Effector CD4-positive, alpha-beta T cell (primary cell): Measurements from ENCODE around the gene RSBN1L.
"Not testable (repeated sequence)": the region's sequence is repeated elsewhere in the genome, so short reads cannot be mapped to it uniquely, and the experiment has no call there.

ENCODE experiments used
- DNase-seq: peaks from one replicate; pipeline ENCODE4 v3.0.0-alpha.2; 2020

RSBN1L gene

DNA sequence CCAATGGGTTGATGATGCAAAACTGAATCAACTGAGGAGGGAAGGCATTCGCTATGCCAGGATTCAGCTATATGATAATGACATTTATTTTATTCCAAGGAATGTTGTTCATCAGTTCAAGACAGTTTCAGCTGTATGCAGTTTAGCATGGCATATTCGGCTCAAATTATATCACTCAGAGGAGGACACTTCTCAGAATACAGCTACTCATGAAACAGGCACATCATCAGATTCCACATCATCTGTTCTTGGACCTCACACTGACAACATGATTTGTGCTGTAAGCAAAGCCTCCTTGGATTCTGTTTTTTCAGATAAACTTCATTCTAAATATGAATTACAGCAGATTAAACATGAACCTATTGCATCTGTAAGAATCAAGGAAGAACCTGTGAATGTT lies 82.3 kb downstream of the RSBN1L start:
- DNase-seq, result no peak

DNA sequence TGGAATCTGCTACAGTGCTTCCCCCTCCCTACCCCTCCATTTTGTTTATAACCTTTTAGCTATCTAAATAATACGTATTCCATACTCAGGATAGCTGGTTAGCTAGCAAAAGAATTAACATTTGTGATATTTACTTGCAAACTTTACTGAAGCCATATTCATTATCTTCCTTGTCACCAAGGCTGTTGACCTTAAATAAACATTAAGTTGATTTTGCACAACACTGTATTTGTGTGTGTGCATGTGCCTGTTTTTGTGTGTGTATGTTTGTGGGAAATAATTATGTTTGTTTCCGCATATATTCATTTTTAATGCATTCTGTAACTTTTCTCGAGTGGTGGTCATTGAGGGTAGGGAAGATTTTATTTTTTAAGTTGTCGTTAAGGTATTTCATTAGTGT lies 86.1 kb downstream of the RSBN1L start:
- no peak for DNase-seq

DNA sequence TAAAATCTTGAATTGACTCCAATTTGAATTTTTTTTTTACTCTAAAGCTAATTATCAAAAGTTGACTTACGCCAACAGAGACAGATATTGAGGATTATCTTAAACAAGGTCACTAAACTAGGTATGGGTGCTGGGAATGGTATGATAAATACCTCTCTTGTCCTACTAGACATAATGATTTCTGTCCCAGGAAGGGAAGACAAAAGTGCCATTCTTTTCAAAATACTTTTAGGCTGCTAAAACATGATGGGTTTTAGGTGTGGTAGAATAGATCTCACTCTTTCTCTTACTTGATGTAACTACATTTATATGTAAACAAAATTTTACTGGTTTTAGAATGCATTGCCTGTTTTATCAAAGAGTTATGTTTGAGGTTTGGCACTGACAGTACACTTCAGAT lies 86.9 kb downstream of the RSBN1L start:
- DNase-seq, result no peak

DNA sequence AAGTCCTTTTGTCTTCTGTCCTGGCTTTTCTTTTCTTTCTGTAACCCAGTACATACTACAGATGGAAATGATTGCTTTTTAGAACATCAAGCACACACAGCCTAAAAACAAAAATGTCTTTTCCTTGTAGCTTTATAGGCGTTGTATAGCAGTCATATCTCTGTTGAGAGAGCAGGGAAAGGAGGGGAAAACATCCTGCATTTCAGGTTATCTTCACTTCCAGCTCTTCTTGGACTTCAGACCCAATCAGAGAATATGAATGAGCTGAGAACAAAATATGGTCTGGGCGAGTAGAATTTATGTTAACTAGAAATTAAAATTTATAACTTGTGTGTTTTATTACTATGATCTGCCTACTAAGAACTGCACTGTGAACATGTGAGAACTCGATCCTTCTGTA lies 87.3 kb downstream of the RSBN1L start:
- no peak for DNase-seq

DNA sequence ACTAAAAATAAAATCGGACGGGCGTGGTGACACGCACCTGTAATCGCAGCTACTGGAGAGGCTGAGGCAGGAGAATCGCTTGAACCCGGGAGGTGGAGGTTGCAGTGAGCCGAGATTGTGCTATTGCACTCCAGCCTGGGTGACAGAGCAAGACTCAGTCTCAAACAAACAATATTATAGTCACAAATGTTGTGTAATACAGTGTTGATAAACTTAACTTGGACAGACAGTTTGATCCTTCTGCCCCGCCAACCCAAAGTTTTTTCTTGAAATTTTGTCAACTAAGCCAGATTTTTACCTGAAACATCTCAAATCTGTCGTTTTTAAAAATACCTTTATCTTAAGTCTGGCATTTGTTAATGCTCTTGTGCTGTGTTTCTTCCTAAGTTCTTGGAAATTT lies 88.2 kb downstream of the RSBN1L start:
- not testable (repeated sequence) for DNase-seq

DNA sequence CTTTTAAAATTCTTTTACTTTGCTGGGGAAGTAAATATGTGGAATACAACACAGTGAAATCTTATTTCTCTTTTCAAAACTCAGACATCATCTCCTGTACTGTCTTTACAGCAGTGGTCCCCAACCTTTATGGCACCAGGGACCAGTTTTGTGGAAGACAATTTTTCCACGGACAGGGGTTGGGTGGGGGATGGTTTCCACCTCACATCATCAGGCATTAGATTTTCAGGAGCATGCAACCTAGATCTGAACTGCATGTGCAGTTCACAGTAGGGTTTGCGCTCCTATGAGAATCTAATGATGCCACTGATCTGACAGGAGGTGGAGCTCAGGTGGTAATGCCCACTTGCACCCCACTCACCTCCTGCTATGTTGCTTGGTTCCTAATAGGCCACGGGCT lies 89.8 kb downstream of the RSBN1L start:
- no peak for DNase-seq

DNA sequence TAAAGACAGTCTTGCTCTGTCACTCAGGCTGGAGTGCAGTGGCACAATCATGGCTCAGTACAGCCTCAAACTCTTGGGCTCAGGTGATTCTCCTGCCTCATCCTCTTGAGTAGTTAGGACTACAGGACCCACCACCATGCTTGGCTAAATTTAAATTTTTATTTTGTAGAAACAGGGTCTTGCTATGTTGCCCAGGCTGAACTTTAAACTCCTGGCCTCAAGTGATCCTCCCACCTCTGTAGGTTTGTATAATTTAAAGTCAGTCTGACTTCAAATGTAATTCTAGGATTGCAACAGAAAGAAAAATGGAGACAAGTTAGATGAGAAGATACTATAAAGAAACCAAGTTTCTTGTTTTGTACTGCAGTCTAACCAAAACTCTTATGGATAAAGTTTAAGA lies 90.5 kb downstream of the RSBN1L start:
- DNase-seq, result no peak

DNA sequence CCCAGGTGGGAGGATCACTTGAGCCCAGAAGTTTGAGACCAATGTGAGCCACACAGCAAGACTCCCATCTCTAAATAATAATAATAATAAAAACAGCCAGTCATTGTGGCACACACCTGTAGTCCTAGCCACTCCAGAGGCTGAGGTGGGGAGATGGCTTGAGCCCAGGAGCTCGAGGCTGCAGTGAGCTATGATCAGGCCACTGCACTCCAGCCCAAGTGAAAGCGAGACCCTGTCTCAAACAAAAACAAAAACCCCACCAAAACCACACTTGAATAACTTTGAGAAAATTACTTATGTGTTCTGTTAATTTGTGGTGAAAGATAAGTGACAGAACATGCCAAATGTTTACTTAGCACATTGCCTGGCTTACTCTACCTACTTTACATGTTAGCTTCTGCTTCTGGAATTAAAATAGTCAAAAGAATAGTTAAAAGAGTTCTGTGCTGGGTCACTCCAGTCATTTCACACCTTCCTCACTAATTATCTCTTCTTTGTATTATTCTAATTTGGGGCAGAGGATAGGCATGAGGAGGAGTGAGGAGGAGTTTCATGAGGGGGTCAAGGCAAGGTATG lies 92.2 kb downstream of the RSBN1L start:
- DNase-seq, result no peak

DNA sequence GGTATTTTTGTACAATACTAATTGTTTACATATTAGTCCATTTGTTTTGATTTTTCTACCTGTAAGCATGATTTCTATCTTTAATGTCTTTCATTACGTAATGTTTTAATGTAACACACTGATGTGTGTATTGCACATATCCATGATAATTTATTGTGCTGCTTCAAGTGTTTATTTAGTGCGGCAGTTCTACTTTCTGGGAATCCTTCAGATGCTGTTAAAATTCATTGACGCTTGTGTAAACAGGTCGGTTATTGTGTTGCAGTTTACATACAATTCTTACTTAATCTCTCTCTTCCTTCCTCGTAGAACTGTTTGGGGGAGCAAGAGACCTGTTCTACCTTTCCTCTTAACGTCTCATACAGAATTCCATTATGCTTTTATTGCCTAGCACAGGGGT lies 95.1 kb downstream of the RSBN1L start:
- DNase-seq, result no peak

DNA sequence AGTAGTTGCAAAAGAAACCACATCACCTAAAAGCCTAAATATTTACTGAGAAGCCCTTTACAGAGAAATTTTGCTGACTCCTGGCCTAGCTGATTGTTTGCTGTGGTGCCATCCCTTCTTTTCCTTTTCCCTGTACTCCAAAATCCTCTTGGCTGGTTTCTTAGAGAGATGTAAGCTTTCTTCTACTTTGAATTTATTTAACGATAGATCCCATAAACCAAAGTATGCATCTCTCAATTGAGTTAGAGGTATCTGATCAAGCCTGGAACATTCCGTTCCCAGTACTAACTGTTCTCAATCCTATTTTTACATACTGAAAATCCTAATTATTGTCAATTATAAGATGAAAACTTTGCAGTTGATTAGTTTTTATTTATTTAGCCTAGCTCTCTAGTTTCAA lies 95.7 kb downstream of the RSBN1L start:
- no peak for DNase-seq

DNA sequence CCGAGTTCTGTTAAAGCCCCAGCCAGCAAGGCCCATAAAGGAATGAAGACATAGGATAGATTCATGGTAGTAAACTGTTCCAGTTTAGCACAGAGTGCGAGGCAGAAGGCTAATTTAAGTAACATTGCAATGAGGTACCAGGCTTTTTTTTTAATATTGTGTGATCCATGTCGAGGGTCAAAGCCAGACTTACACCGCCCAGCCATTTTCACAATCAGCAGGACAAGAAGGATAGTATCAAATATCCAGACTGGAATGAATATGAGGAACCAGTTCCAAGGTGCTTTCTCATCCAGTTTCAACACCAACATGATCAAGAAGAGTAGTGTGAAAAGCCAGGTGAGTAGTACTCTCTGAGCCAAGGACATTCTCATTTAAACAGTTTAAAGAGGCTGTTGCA lies 97.7 kb downstream of the RSBN1L start:
- no peak for DNase-seq

DNA sequence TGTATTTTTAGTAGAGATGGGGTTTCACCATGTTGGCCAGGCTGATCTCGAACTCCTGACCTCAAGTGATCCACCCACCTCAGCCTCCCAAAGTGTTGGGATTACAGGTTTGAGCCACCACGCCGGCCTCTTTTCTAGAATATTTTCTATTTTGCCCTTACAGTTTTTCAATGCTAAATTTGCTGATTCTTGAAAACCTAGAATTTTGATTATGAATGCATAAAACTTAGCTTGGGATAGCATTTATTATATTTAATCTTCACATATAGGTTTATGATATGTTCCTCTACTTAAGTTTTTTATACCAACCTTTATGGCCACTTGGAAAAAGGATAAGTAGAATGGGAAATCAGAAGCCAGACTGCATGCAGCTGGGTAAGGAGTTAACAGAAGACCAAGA lies 99.8 kb downstream of the RSBN1L start:
- no peak for DNase-seq

DNA sequence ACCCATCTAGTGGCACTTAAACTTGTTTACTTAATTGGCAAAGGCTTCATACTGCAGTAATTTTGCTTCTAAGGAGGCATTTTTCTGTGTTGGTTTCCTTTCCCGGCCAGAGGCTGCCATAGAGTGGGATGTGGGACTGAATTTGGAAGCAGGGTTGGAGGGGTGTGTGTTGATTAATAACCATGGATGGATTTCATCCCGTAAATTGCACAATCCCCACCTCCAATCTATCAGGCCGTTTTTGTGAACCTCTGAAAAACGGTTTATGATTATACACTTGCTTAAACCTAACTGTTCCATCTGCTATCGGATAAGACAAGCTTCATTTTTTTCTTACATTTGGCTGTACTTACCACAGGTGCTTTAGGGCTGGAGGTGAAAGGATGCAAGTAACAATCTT lies 100.7 kb downstream of the RSBN1L start:
- DNase-seq, result no peak

DNA sequence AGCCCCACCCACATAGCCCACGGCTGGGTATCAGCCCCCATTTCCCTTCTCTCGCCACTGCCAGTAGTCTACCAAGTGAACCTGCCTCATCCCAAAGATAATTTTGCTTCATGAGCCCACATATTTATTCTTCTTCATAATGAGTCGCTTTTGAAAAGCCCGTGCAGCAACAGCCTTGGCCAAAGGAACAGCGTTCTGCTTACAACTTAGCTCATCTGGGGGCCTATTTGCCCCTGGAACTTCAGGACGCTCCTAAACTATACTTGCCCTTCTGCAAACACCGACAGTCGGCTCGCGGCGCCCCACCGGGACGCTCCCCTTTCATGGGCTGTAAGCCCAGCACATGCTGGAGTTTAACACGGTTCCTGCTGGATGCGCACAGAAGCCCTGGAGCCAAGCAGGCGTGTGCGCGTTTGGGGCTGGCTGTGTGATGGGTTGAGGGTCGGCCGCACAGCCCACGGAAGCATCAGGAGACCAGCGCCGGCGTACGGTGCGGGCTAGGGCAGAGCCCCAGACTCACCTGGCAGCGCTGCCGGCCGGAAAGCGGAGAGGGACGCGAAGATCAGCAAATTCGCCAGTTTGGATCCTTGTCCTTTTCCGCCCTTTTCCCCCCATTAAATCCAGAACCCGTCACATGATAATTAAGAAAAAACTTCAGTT lies 101.6 kb downstream of the RSBN1L start:
- DNase-seq, result no peak

DNA sequence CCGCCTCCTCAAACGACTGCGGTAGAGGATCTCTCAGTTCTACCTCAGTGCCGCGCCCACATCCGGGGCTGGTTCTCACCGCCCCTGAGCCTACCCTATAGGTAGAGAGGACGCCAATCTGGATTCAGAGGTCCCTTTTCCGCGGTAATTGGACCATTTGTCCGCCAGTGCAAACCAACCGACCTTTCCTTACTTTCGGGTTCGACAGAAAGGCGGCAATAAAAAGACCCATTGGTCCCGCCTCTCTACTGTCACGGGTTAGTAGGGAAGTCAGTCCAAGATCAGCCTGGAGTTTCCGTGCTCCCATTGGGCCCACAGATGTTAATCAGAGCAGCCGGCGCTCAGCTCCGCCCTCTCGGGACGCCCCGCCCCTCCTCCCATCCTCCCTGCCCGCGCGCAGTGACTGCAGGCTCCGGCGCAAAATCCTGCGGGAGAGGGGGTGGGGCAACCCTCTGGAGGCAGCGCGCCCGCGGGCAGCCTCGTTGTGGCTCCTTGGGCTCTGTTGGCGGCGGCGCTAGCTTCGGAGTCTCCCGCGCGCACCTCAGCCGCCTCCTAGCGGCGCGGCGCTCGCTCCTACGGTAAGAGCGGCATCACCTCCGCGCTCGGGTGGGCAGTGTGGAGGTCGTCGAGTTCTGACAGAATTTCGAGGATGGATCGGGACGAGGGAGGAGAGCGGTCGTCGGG lies 102.3 kb downstream of the RSBN1L start, which contains the start of the genes PHTF2 and TMEM60:
PHTF2 (plus strand) TSS at position 380 of the 684 bp plus-strand sequence.
TMEM60 (minus strand) TSS at position 41 of the 684 bp plus-strand sequence. CDS start 4,061 bp downstream, outside the sequence.
- peak; percentile 93 for DNase-seq

DNA sequence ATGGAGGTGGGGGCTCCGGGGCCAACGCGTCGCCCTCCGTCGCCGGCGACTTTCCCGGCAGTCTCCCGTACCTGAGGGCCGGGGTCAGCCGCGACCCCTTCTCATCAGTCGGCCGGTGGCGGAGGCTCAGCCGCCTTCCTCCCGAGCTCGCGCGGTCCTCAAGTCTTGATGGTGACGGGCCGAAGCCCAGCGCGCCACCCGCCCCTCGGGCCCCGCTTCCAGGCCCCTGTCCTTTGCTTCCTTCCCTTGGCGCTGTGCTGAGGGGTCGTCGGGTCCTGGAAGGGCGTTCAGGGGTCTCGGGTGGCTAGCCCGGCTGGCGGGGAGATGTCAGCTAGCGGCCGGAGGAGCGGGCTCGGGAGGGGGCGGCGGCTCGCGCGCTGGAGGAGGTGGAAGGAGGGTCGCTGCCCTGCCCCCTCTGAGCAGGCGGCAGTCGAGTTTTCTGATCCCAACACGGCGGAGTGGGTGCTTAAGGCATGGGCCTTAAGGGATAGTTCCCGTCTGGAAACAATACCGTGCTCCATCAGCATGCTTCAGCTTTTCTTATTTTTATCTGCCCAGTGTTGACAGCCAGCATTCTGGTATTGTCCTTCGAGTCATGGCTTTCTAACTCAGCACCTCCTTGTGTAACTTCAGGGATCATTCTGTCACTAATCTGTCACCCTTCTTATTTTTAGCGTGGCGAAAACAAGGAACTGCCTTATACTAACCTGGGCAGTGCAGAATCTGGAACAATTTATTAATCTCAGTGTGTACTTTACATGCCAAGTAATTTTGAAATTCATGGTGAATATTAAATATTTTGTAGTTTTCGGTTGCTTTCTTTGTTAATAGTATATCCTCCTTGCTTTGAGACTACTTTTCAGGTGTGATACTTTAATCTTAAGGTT lies 103.1 kb downstream of the RSBN1L start:
- DNase-seq, result peak; percentile 9

DNA sequence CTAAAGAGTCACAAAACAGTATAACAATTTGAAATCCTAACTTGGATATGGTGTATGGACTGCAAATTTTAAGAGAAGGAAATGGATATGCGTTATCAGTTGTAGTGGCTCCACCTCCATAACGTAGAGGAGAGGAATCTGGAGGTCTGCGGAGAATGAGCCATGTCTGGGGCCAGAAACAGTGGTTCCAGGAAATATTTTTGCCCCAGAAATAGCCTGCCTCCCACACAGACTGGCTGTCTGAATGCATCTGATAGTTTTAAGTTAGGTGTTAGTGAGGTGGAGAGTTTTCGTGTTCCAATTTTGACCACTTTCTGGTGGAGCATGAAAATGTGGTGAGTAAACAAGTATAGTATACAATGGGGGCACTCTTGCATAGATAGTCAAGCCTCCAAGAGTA lies 103.9 kb downstream of the RSBN1L start:
- DNase-seq, result no peak

DNA sequence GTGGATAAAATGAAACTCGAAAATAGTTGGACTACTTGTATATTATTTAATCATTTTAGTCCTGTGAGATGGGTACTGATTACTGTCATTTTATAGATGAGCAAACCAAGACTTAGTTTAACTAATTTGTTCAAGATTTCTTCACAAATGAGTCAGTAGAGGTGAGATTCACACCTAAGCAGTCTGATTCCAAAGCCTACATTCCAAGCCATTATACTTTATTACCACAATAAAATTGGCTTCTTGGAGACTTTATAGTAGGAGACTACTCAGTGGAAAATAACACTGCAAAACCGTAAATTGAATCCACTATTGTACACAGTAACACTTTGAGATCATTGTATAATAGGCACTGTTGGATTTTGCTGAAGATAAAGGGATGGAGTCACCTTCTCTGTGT lies 104.5 kb downstream of the RSBN1L start:
- no peak for DNase-seq

DNA sequence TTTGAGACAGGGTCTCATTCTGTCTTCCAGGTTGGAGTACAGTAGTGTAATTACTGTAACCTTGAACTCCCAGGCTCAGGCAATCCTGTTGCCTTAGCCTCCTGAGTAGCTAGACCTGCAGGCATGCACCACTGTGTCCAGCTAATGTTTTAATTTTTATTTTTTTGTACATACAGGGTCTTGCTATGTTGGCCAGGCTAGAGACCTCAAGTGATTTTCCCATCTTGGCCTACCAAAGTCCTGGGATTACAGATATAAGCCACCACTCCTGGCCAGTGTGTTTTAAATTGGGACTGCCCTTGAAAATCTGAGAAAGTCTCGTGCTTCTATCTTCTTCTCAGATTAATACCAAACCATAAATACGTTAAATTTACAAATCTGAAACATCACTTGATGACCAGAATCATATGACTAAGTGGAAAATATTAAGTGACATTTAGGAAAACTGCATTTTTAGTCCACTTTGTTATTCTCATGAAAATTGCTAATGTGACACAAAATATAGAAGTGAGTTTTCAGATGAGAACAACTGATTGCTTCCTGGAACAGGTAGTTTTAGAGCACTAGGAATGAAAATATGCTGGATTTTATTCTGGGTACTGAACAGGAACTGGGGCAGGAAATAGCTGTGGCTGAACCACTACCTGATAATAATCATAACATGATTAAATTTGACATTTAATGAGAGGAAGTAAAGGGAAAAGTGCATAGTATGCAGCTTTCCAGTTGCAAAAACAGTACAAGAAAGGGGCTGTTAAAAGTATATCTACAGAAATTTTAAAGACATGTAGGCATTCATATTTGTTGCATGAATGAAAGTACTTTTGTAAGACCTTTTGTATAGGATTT lies 106.5 kb downstream of the RSBN1L start:
- DNase-seq, result no peak

DNA sequence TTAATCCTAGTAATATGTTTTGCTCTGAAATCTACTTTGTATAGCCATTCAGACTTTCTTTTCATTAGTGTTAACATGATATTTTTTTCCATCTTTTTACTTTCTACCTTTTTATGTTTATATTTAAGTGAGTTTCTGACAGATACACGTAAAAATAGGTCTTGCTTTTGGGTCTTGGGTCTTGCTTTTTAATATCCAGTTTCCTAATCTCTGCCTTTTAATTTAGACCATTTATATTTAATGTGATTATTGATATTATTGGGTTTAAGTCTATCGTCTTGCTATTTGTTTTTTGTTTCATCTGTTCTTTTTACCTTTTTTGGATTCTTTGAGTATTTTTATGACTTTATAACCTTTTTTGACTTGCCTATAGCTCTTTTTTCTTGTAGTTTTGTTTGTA lies 110.2 kb downstream of the RSBN1L start:
- DNase-seq, result no peak

DNA sequence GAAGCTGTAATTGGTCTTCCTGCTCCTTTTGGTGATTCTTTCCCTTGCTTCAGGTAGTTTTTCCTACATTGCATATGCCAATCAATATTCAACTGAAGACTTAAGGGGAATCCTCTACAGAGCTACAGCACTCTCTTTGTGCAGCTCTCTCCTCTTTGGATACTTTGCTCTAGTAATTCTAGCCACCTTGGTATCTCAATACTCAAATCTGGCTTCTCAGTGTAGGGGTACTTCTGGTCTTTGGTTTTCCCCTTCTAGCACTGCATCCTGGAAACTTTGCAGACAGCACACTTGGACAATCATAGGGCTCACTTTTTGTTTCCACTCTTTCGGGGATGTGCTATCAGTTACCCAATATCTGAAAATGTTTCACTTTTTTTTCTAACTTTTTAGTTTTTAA lies 112.3 kb downstream of the RSBN1L start:
- no peak for DNase-seq
